Measurements from ENCODE around the gene DNAH7. TPM values are rescaled to one million over a fixed set of nuclear protein-coding genes. Genes with fewer than 3 reads are reported as not detected.

Gene DNAH7
- total and polyA plus RNA-seq, 10 of the 15 experiments (the other 5 are each of a cell fraction or from before 2014, with no cell fraction given), result 0.05 to 0.61 (median 0.16) TPM

- ChIA-PET RAD21 (ENCODE audit: unreplicated experiment) (interaction anchor here (1.3 to 7.7 kb wide), 4 partner anchors 8 to 171 kb away, joined by 4 to 126 read pairs (median 28); no protein-coding TSS in a partner anchor), POLR2A (interaction anchor here (1.0 kb wide), 1 partner anchor 72 kb away, joined by 3 read pairs; no protein-coding TSS in a partner anchor), SMC1A (ENCODE audit: uncharacterized antibody, unreplicated experiment) (interaction anchor here (1.1 to 9.2 kb wide), 5 partner anchors 19 to 172 kb away, joined by 3 to 147 read pairs (median 32); no protein-coding TSS in a partner anchor), CTCF (interaction anchor here (0.6 to 3.7 kb wide), 3 partner anchors 26 to 534 kb away, joined by 3 to 52 read pairs (median 4); no protein-coding TSS in a partner anchor)
- no peak overlapping the region; the same call in 1 of the 2 replicates for H2AFZ ChIP-seq (ENCODE audit: control insufficient read depth, low read depth, low read length)
- WGBS (ENCODE audit: insufficient coverage, insufficient replicate concordance, low lambda C conversion rate, missing lambda C conversion rate), result 50% methylated on average over 4 of the region's 4 CpGs
- no peak overlapping the region for H3K9ac ChIP-seq (ENCODE audit: control insufficient read depth, insufficient read depth, low read length)
- no peaks in the 10 kb centered on the region for H3K36me3 ChIP-seq (ENCODE audit: control insufficient read depth in 2 of 2, insufficient read depth in 2 of 2, low read length in 1 of 2)
- H3K4me1 ChIP-seq (ENCODE audit: control insufficient read depth, insufficient read depth, low read length), result peaks cover 26% of the 10 kb centered on the region
- intact Hi-C loops (cut with micrococcal nuclease; ENCODE audit: unreplicated experiment), result no loop called here
- no peaks in the 10 kb centered on the region for H3K27me3 ChIP-seq (replicated peaks in 1 of 2; ENCODE audit: control insufficient read depth in 2 of 2, insufficient read depth in 2 of 2, low read length in 1 of 2)
- H3K79me2 ChIP-seq (ENCODE audit: control insufficient read depth, insufficient read depth, low read length), result no peaks in the 10 kb centered on the region
- in situ Hi-C loops (cut with MboI), result no loop called here
- no peak for FAIRE-seq
- H3K4me3 ChIP-seq, result no peak overlapping the region
- DNase-seq (ENCODE audit: low read depth, low spot score), result no peak
- H3K9me3 ChIP-seq (replicated peaks; ENCODE audit: control insufficient read depth, insufficient read depth, low read length), result peaks cover 3% of the 10 kb centered on the region; the same call in 2 of the 3 replicates
- H3K27ac ChIP-seq (ENCODE audit: control insufficient read depth, insufficient read depth), result no peak overlapping the region
- no peak for ATAC-seq
- BruUV-seq (replicated peaks), result no TSS peak
- no peaks in the 10 kb centered on the region for H4K20me1 ChIP-seq (ENCODE audit: control insufficient read depth, insufficient read depth)
- TF ChIP-seq MEF2B (IDR thresholded peaks at IDR 0.05; ENCODE audit: partially characterized antibody, poor library complexity, severe bottlenecking) (no peak), CREM (IDR thresholded peaks at IDR 0.05; ENCODE audit: low read depth) (no peak), ESRRA (IDR thresholded peaks at IDR 0.05; ENCODE audit: low read length) (no peak), CHD1 (IDR thresholded peaks at IDR 0.05; ENCODE audit: low read depth, low read length) (no peak)
- H3K4me2 ChIP-seq (ENCODE audit: control insufficient read depth, insufficient read depth), result no peak overlapping the region
These were observed 35.4 kb upstream of the DNAH7 start for GRCh38 chr2:196104066-196104465.

DNA sequence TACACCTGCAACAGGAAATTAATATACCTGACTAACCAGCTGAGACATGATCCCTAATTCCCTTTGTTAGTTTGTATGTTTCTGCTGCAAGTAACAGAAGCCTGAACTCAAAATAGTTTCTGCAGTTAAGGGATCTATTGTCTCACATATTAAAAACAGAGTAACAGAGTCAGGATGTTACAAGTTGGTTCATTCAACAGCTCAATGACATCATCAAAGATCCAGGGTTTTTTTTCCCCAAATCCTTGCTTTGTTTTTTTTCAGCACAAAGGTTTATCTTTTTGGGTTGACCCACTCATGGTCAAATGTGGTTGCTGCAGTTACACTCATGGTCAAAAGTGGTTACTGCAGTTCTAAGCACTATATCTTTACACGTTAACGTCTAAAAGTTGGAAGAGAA, 35.0 kb upstream of the DNAH7 start:
- POLR2A ChIA-PET, result interaction anchor here (1.6 kb wide), 1 partner anchor 27 kb away, joined by 6 read pairs; no protein-coding TSS in a partner anchor
- peak; percentile 59 for TF ChIP-seq ATF7 (IDR thresholded peaks at IDR 0.05; ENCODE audit: low read depth)
- no peak for TF ChIP-seq SP1 (IDR thresholded peaks at IDR 0.05; ENCODE audit: low read depth, low read length)
- H3K9me3 ChIP-seq (replicated peaks; ENCODE audit: control insufficient read depth, insufficient read depth, low read length), result peaks cover 3% of the 10 kb centered on the region; the same call in 2 of the 3 replicates
- RAD21 ChIA-PET (ENCODE audit: unreplicated experiment), result interaction anchor here (0.9 to 7.7 kb wide), 7 partner anchors 8 to 172 kb away, joined by 3 to 126 read pairs (median 5); no protein-coding TSS in a partner anchor
- WGBS (ENCODE audit: insufficient coverage, insufficient replicate concordance, low lambda C conversion rate, missing lambda C conversion rate), result 100% methylated on average over 2 of the region's 2 CpGs
- H3K4me1 ChIP-seq (ENCODE audit: control insufficient read depth, insufficient read depth, low read length), result peaks cover 26% of the 10 kb centered on the region
- intact Hi-C loops (cut with micrococcal nuclease; ENCODE audit: unreplicated experiment), result no loop called here
- H2AFZ ChIP-seq (ENCODE audit: control insufficient read depth, low read depth, low read length), result no peak overlapping the region
- no peak overlapping the region for H3K4me2 ChIP-seq (ENCODE audit: control insufficient read depth, insufficient read depth)
- FAIRE-seq (no peak), DNase-seq (ENCODE audit: low read depth, low spot score) (no peak), ATAC-seq (no peak)
- in situ Hi-C loops (cut with MboI), result no loop called here
- no peaks in the 10 kb centered on the region for H4K20me1 ChIP-seq (ENCODE audit: control insufficient read depth, insufficient read depth)
- CTCF ChIA-PET, result interaction anchor here (0.6 to 3.7 kb wide), 5 partner anchors 26 to 533 kb away, joined by 3 to 52 read pairs (median 4); no protein-coding TSS in a partner anchor
- no peaks in the 10 kb centered on the region for H3K27me3 ChIP-seq (replicated peaks in 1 of 2; ENCODE audit: control insufficient read depth in 2 of 2, insufficient read depth in 2 of 2, low read length in 1 of 2)
- no peak overlapping the region for H3K27ac ChIP-seq (ENCODE audit: control insufficient read depth, insufficient read depth)
- no TSS peak for BruUV-seq (replicated peaks)
- no peak overlapping the region for H3K4me3 ChIP-seq
- no peaks in the 10 kb centered on the region for H3K79me2 ChIP-seq (ENCODE audit: control insufficient read depth, insufficient read depth, low read length)
- no peaks in the 10 kb centered on the region for H3K36me3 ChIP-seq (ENCODE audit: control insufficient read depth in 2 of 2, insufficient read depth in 2 of 2, low read length in 1 of 2)
- SMC1A ChIA-PET (ENCODE audit: uncharacterized antibody, unreplicated experiment), result interaction anchor here (0.8 to 9.2 kb wide), 12 partner anchors 18 to 350 kb away, joined by 3 to 147 read pairs (median 6); no protein-coding TSS in a partner anchor
- H3K9ac ChIP-seq (ENCODE audit: control insufficient read depth, insufficient read depth, low read length), result no peak overlapping the region
